ENCODE data around the gene CDC7. TPM values are rescaled to one million over a fixed set of nuclear protein-coding genes. Genes with fewer than 3 reads are reported as not detected.

CDC7 gene
- total RNA-seq, 1 donor from 2014 or later = 156 TPM

GRCh38 chr1:91503975-91504530 is 3.4 kb downstream of the CDC7 start:
- H3K36me3 ChIP-seq = peaks cover 13% of the 10 kb centered on the region
- Mint-ChIP-seq H3K36me3 (peaks cover 7% of the 10 kb centered on the region), H3K4me3 (no peak overlapping the region), H3K27ac (no peak overlapping the region), H3K9me3 (no peaks in the 10 kb centered on the region), H3K4me1 (peaks cover 22% of the 10 kb centered on the region), H3K27me3 (ENCODE audit: insufficient read depth, low read depth) (no peaks in the 10 kb centered on the region)
- peaks cover 77% of the 10 kb centered on the region for H3K79me2 ChIP-seq (ENCODE audit: low read depth)
- no peak overlapping the region for H2AFZ ChIP-seq (replicated peaks)
- H3K4me2 ChIP-seq = peak overlapping the region; percentile 86
- TF ChIP-seq EZH2phosphoT487 (IDR thresholded peaks at IDR 0.05) (no peak), CTCF (IDR thresholded peaks at IDR 0.05) (no peak), EZH2 (IDR thresholded peaks at IDR 0.05) (no peak)
- no peaks in the 10 kb centered on the region for H3K9me3 ChIP-seq (ENCODE audit: low read depth)
- no peaks in the 10 kb centered on the region for H3K27me3 ChIP-seq
- no peak overlapping the region for H3K9ac ChIP-seq
- H3F3A ChIP-seq (ENCODE audit: low read depth) = peaks cover 42% of the 10 kb centered on the region
- DNase-seq (ENCODE audit: low spot score) = no peak
- H3K4me3 ChIP-seq = peak overlapping the region; percentile 18
- H3K4me1 ChIP-seq = peaks cover 44% of the 10 kb centered on the region
- H3K27ac ChIP-seq = no peak overlapping the region
- peaks cover 60% of the 10 kb centered on the region for H4K20me1 ChIP-seq (ENCODE audit: low read depth)

GRCh38 chr1:91505086-91505485 is 4.4 kb downstream of the CDC7 start:
- Histone ChIP-seq H3K36me3 (peaks cover 16% of the 10 kb centered on the region), H3K27me3 (no peaks in the 10 kb centered on the region), H3K4me3 (peak overlapping the region; percentile 18), H3K79me2 (ENCODE audit: low read depth) (peaks cover 88% of the 10 kb centered on the region), H3K4me1 (peaks cover 38% of the 10 kb centered on the region), H2AFZ (replicated peaks) (no peak overlapping the region), H3K4me2 (peak overlapping the region; percentile 57), H3F3A (ENCODE audit: low read depth) (peaks cover 52% of the 10 kb centered on the region), H3K9ac (no peak overlapping the region), H3K27ac (peak overlapping the region; percentile 6), H4K20me1 (ENCODE audit: low read depth) (peaks cover 60% of the 10 kb centered on the region), H3K9me3 (ENCODE audit: low read depth) (no peaks in the 10 kb centered on the region)
- peak; percentile 33 for DNase-seq (ENCODE audit: low spot score)
- no peaks in the 10 kb centered on the region for H3K27me3 Mint-ChIP-seq (ENCODE audit: insufficient read depth, low read depth)
- peaks cover 11% of the 10 kb centered on the region for H3K36me3 Mint-ChIP-seq
- H3K27ac Mint-ChIP-seq = no peak overlapping the region
- H3K4me1 Mint-ChIP-seq = peaks cover 22% of the 10 kb centered on the region
- H3K9me3 Mint-ChIP-seq = no peaks in the 10 kb centered on the region
- no peak for TF ChIP-seq EZH2phosphoT487 (IDR thresholded peaks at IDR 0.05)
- no peak for TF ChIP-seq EZH2 (IDR thresholded peaks at IDR 0.05)
- TF ChIP-seq CTCF (IDR thresholded peaks at IDR 0.05) = no peak
- no peak overlapping the region for H3K4me3 Mint-ChIP-seq

- peaks cover 94% of the 10 kb centered on the region for H3K79me2 ChIP-seq (ENCODE audit: low read depth)
- no peak overlapping the region for H3K9ac ChIP-seq
- H3K27ac ChIP-seq = no peak overlapping the region
- no peaks in the 10 kb centered on the region for H3K9me3 Mint-ChIP-seq
- no peak overlapping the region for H3K4me3 ChIP-seq
- H3K27me3 Mint-ChIP-seq (ENCODE audit: insufficient read depth, low read depth) = no peaks in the 10 kb centered on the region
- no peak for DNase-seq (ENCODE audit: low spot score)
- H3K27me3 ChIP-seq = no peaks in the 10 kb centered on the region
- no peak overlapping the region for H2AFZ ChIP-seq (replicated peaks)
- no peak overlapping the region for H3K4me3 Mint-ChIP-seq
- peaks cover 57% of the 10 kb centered on the region for H3F3A ChIP-seq (ENCODE audit: low read depth)
- H3K9me3 ChIP-seq (ENCODE audit: low read depth) = no peaks in the 10 kb centered on the region
- H4K20me1 ChIP-seq (ENCODE audit: low read depth) = peaks cover 60% of the 10 kb centered on the region
- TF ChIP-seq EZH2 (IDR thresholded peaks at IDR 0.05) (no peak), CTCF (IDR thresholded peaks at IDR 0.05) (no peak), EZH2phosphoT487 (IDR thresholded peaks at IDR 0.05) (no peak)
- no peak overlapping the region for H3K27ac Mint-ChIP-seq
- H3K4me1 Mint-ChIP-seq = peaks cover 22% of the 10 kb centered on the region
- peaks cover 22% of the 10 kb centered on the region for H3K36me3 ChIP-seq
- peak overlapping the region; percentile 57 for H3K4me2 ChIP-seq
- H3K36me3 Mint-ChIP-seq = peaks cover 11% of the 10 kb centered on the region
- peaks cover 34% of the 10 kb centered on the region for H3K4me1 ChIP-seq
Observed at GRCh38 chr1:91506071-91506470, 5.4 kb downstream of the CDC7 start.

Data from neural progenitor cell (in vitro differentiated cells).